AG10803 (cell line): ENCODE measurements around the gene SMO.

Experiments used
- DNase-seq: peaks from one replicate; pipeline ENCODE4 v3.0.0; 2010; ENCODE audit warnings: low read depth
- H3K4me3 ChIP-seq: 2 replicates; pipeline ENCODE4 v1.5.1; 2011; ENCODE audit warnings: mild to moderate bottlenecking, low read length, control low read depth
- TF ChIP-seq, protein P1 (sequence below): conservative IDR thresholded peaks from 2 replicates; pipeline ENCODE4 v1.5.1; 2011; ENCODE audit warnings: mild to moderate bottlenecking, low read length, control low read depth, inconsistent platforms

Gene SMO

GRCh38 chr7:129187681-129188371 is 607 bp upstream of the SMO start:
- TF ChIP-seq, protein P1, sequence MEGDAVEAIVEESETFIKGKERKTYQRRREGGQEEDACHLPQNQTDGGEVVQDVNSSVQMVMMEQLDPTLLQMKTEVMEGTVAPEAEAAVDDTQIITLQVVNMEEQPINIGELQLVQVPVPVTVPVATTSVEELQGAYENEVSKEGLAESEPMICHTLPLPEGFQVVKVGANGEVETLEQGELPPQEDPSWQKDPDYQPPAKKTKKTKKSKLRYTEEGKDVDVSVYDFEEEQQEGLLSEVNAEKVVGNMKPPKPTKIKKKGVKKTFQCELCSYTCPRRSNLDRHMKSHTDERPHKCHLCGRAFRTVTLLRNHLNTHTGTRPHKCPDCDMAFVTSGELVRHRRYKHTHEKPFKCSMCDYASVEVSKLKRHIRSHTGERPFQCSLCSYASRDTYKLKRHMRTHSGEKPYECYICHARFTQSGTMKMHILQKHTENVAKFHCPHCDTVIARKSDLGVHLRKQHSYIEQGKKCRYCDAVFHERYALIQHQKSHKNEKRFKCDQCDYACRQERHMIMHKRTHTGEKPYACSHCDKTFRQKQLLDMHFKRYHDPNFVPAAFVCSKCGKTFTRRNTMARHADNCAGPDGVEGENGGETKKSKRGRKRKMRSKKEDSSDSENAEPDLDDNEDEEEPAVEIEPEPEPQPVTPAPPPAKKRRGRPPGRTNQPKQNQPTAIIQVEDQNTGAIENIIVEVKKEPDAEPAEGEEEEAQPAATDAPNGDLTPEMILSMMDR = no peak
- no peak for DNase-seq
- H3K4me3 ChIP-seq = peak overlapping the region; percentile 61

DNA sequence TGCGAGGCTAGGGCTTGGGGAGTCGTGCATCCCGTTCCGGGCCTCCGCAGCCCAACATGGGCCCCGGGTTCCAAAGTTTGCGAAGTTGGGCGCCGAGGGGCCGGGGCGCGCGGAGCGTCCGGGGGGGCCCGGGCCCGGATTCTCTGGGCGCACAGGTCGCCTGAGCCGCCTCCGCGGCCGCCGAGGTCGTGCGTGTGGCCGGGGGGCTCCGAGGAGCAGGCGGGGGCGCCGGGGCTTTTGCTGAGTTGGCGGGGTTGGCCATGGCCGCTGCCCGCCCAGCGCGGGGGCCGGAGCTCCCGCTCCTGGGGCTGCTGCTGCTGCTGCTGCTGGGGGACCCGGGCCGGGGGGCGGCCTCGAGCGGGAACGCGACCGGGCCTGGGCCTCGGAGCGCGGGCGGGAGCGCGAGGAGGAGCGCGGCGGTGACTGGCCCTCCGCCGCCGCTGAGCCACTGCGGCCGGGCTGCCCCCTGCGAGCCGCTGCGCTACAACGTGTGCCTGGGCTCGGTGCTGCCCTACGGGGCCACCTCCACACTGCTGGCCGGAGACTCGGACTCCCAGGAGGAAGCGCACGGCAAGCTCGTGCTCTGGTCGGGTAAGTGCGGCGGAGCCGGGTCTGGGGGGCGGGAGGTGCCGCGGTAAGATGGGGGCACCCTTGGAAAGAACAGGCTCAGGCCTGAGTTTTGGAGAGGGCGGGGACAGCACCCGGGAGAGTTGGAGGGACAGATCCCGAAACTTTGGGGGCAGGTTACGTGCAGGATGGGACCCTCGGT is 643 bp downstream of the SMO start:
- DNase-seq = peak; percentile 12
- peak overlapping the region; percentile 61 for H3K4me3 ChIP-seq
- TF ChIP-seq, protein P1 = no peak

DNA sequence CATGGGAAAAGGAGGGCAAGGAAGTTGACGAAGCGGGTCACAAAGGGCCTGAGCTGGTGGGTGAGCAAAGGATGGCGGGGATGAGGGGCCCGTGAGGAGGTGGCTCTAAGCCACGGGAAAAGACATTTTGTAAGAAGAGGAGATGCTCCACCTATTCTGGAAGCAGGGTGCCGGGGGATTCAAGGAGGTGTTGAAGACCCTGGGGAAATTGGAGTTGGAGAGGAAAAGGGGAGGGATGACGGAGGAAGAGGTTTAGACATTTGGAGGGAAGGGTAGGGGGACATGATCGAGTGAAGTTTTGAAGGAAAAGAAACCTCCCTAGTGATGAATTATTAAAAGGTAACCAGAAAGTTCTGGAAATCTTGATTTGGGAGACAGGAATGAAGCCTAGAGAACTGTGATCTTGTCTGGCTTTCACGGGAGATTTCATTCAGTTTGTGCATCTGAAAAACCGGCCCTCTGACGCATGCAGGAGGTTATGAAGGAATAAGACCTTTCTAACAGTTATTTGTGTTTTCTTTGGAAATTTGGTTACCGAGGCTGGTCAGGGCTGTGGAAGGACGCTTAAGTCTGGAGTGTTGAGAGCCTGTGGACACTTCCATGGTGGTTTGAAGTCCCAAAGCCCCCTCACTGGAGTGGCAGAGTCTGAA is 1.4 kb downstream of the SMO start:
- DNase-seq = no peak
- peak overlapping the region; percentile 61 for H3K4me3 ChIP-seq

DNA sequence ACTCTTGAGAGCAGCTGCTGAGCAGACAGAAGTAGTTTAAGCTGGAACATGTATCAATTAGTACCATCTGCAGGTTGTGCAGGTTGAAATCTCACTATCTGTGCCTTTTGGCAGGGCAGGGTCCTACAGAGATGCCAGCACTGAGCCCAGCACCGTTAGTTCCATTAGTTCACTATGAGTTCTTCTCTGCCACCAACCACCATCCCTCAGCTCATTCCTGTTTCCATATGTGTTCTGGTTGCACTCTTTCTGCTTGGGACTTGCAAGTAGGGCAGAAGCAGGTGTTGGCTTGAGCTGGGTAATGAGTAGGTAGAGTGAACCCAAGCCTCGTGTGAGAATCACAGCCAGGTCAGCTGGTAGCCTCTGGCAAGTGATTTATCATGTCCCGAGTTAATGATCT is 2.8 kb downstream of the SMO start:
- DNase-seq = no peak
- TF ChIP-seq, protein P1 = no peak
- H3K4me3 ChIP-seq = no peak overlapping the region

More for the DNA sequence above, 1.4 kb downstream of the SMO start:
- TF ChIP-seq, protein P1 = no peak

GRCh38 chr7:129193892-129194291 is 5.5 kb downstream of the SMO start:
- TF ChIP-seq, protein P1 = no peak
- no peak overlapping the region for H3K4me3 ChIP-seq
- no peak for DNase-seq

DNA sequence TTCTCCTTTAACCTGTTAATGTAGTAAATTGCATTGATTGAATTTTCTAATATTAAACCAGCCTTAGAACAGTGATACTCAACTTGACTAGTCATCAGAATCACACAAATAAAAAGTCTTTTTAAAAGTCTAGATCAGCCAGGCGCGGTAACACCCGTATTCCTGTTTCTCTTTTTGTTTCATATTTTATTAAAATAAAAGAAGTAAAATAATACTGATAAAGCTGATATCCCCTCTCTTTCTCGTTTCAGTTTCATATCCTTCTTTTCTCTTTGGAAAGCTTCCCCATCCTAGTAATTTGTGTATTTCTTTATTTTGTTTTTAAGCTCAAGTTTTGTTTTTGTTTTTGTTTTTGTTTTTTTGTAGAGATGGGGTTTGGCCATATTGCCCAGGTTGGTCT is 9.3 kb downstream of the SMO start:
- DNase-seq = no peak
- no peak overlapping the region for H3K4me3 ChIP-seq
- TF ChIP-seq, protein P1 = no peak

DNA sequence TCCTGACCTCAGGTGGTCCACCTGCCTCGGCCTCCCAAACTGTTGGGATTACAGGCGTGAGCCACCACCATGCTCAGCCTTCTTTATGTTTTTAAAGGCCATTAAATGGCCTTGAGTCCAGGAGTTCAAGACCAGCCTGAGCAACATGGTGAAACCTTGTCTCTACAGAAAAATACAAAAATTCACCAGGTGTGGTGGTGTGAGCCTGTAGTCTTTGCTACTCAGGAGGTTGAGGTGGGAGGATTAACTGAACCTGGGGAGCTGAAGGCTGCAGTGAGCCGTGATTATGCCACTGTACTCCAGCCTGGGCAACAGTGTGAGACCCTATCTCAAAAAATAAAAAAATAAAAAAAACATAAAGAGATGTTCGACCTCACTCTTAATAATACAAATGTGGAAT is 11.0 kb downstream of the SMO start:
- no peak for DNase-seq
- TF ChIP-seq, protein P1 = no peak
- H3K4me3 ChIP-seq = no peak overlapping the region
